BLaER1 (cell line): ENCODE measurements around the gene IBTK.

Experiments used
- H3K27ac ChIP-seq: shearing (Covaris generic); formaldehyde crosslinking; 2 replicates; pipeline ENCODE4 v1.8.1; 2022
- H3K27me3 ChIP-seq: shearing (Covaris generic); formaldehyde crosslinking; 2 replicates; pipeline ENCODE4 v1.8.1; 2022
- H3K36me3 ChIP-seq: shearing (Covaris generic); formaldehyde crosslinking; 2 replicates; pipeline ENCODE4 v1.8.1; 2022
- H3K4me1 ChIP-seq: shearing (Covaris generic); formaldehyde crosslinking; 2 replicates; pipeline ENCODE4 v1.8.1; 2022
- H3K4me2 ChIP-seq: shearing (Covaris generic); formaldehyde crosslinking; 2 replicates; pipeline ENCODE4 v1.8.1; 2022
- H3K4me3 ChIP-seq: shearing (Covaris generic); formaldehyde crosslinking; 2 replicates; pipeline ENCODE4 v1.8.1; 2022
- H3K9ac ChIP-seq: shearing (Covaris generic); formaldehyde crosslinking; 2 replicates; pipeline ENCODE4 v1.8.1; 2022
- H3K9me3 ChIP-seq: shearing (Covaris generic); formaldehyde crosslinking; 2 replicates; pipeline ENCODE4 v1.8.1; 2022
- H4K20me1 ChIP-seq: shearing (Covaris generic); formaldehyde crosslinking; 2 replicates; pipeline ENCODE4 v1.8.1; 2022
- Cebpa-rat ChIP-seq: shearing (Covaris generic); IDR thresholded peaks from 2 replicates; pipeline ENCODE4 v1.8.1; 2022

Gene IBTK

DNA sequence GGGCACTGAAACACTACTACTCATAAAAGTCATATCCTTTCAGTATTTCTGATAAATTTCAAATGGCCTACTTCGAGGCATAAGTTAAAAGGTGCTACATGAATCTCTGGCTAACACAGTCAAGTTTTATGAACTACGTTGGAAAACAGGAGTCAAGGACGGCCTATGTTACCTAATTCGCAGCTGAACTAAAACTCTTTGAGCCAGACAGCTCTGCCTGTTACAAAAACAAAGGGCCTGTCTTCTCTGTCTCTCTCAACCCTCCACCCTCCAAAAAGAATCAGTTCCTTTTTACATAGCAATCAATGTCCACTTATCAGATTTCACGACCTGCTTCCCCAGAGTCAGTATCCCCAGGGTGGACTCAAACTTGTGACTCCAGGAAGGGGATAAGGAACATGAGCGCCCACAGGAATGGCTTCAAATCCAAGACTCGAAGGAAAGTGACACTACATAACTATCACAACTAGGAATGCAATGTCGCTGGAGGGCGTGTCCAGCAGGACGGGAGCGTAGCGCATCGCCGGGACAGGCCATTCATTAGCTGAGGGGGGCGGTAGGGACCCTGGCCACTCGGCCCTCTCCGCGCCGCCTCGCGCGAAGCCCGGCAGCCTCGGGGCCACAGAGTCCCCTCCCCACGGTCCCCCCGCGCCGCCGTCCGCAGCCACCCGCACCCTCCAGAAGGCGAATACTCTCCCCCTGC lies 591 bp downstream of the IBTK start:
- Histone ChIP-seq H3K27ac (peak overlapping the region; percentile 83), H3K27me3 (no peaks in the 10 kb centered on the region), H3K9me3 (no peaks in the 10 kb centered on the region), H3K9ac (peak overlapping the region; percentile 84), H3K4me3 (peak overlapping the region; percentile 76), H3K4me1 (peaks cover 15% of the 10 kb centered on the region; the same call in 1 of the 2 replicates), H4K20me1 (no peaks in the 10 kb centered on the region), H3K36me3 (0 out of 2 replicates have a peak, but pooled peaks cover 3% of the 10 kb centered on the region), H3K4me2 (peak overlapping the region; percentile 71)
- no peak for TF ChIP-seq Cebpa-rat

DNA sequence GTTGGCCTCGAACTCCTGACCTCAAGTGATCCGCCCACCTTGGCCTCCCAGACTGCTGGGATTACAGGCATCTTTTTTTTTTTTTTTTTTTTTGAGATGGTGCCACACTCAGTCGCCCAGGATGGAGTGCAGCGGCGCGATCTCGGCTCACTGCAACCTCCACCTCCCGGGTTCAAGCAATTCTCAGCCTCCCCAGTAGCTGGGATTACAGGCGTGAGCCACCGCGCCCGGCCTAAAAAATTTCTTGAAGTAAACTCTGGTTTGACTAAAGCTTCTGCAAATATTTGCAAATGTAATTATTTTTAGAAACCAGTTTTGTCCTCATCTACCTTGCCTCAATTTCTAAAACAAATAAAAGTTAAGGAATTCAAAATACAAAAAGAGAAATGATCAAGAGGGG lies 1.2 kb downstream of the IBTK start:
- Histone ChIP-seq H3K4me3 (peak overlapping the region; percentile 76), H3K4me1 (peaks cover 15% of the 10 kb centered on the region; the same call in 1 of the 2 replicates), H3K9ac (peak overlapping the region; percentile 84; the same call in 1 of the 2 replicates), H3K27me3 (no peaks in the 10 kb centered on the region), H3K36me3 (0 out of 2 replicates have a peak, but pooled peaks cover 3% of the 10 kb centered on the region), H3K9me3 (no peaks in the 10 kb centered on the region), H4K20me1 (no peaks in the 10 kb centered on the region), H3K27ac (no peak overlapping the region), H3K4me2 (peak overlapping the region; percentile 71)
- no peak for TF ChIP-seq Cebpa-rat

DNA sequence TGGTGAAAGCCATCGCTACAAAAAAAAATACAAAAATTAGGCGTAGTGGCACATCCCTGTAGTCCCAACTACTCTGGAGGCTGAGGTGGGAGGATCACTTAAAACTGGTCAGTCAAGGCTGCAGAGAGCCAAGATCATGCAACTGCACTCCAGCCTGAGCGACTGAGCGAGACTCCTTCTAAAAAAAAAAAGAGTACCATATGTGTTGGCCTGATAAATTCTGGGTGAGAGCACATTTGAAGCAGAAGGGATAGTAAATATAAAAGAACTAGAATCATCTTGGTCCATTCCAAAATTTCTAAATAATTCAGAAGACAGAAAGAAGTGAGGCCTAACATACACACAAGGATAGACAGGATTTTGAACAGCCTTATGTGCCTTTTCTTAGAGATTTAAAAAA lies 2.2 kb downstream of the IBTK start:
- peak overlapping the region; percentile 71; the same call in 1 of the 2 replicates for H3K4me2 ChIP-seq
- H3K27ac ChIP-seq: no peak overlapping the region
- 0 out of 2 replicates have a peak, but pooled peaks cover 3% of the 10 kb centered on the region for H3K36me3 ChIP-seq
- H3K27me3 ChIP-seq: no peaks in the 10 kb centered on the region
- H3K9me3 ChIP-seq: no peaks in the 10 kb centered on the region
- TF ChIP-seq Cebpa-rat: no peak
- no peaks in the 10 kb centered on the region for H4K20me1 ChIP-seq
- peaks cover 18% of the 10 kb centered on the region; the same call in 1 of the 2 replicates for H3K4me1 ChIP-seq
- no peak overlapping the region for H3K9ac ChIP-seq
- no peak overlapping the region for H3K4me3 ChIP-seq

DNA sequence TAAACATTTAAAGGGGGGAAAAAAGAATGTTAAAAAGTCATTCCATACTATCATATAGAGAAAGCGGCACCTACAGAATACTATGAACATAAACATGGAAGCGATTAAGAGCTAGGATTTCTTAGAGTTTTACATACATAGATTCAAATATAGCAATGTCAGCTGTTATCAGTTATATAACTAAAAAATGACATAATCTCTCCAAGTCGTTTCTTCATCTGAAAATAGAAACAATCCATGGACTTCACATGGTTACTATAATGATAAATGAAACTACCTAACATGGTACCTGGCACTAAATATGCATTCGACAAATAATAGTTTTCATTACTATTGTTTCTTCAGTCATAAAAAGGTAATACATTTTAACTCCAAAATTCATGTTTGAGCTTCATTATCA lies 3.7 kb downstream of the IBTK start:
- peaks cover 23% of the 10 kb centered on the region; the same call in 1 of the 2 replicates for H3K4me1 ChIP-seq

DNA sequence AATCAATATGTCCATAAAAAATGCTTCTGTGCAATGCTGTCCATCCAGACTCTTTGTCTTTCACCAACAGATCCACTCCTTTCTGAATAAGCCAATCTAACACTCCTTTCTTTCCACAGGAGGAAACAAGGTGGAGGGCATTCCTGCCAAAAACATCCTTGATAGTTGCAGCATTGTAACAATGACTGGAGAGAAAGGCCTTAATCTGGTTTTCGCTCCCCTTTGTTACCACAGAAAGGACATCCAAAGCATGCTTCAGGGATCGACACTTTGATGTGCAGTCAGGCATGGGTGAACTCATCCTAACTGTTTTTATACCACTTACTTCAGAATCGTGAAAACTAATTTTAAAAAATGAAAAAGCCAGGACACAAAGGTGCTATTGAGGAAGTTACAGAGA lies 7.4 kb downstream of the IBTK start:
- Histone ChIP-seq H3K4me1 (peaks cover 8% of the 10 kb centered on the region; the same call in 1 of the 2 replicates), H3K9me3 (no peaks in the 10 kb centered on the region), H3K36me3 (peaks cover 12% of the 10 kb centered on the region; the same call in 1 of the 2 replicates), H3K9ac (no peak overlapping the region), H3K27ac (no peak overlapping the region), H3K4me2 (0 out of 2 replicates have a peak overlapping the region, but pooled peaks have one; percentile 7), H3K27me3 (no peaks in the 10 kb centered on the region), H4K20me1 (no peaks in the 10 kb centered on the region), H3K4me3 (no peak overlapping the region)
- TF ChIP-seq Cebpa-rat: no peak

More for the DNA sequence above, 3.7 kb downstream of the IBTK start:
- no peaks in the 10 kb centered on the region for H3K9me3 ChIP-seq
- no peak overlapping the region for H3K4me3 ChIP-seq
- 0 out of 2 replicates have a peak, but pooled peaks cover 3% of the 10 kb centered on the region for H3K36me3 ChIP-seq
- no peak overlapping the region for H3K4me2 ChIP-seq
- H3K9ac ChIP-seq: no peak overlapping the region
- TF ChIP-seq Cebpa-rat: no peak
- no peaks in the 10 kb centered on the region for H3K27me3 ChIP-seq
- H3K27ac ChIP-seq: no peak overlapping the region
- no peaks in the 10 kb centered on the region for H4K20me1 ChIP-seq

DNA sequence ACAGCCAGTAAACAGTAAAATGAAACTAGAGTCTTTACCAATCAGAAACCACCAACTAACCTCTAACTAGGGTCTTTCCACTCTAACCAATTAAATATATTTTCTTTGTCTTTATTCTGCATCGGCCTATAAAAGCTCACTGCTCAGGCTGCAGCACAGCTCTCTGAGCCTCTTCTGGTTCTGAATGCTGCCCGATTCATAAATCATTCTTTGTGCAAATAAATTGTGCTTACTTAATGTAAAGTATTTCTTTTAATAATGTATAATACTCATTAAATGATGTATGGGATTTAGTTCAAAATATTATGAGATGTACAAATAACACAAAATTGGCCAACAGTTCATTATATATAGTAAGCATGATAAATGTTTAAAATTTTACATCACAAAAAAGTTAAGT lies 7.9 kb downstream of the IBTK start:
- H3K4me3 ChIP-seq: no peak overlapping the region
- H3K27me3 ChIP-seq: no peaks in the 10 kb centered on the region
- H3K9ac ChIP-seq: no peak overlapping the region
- H3K4me2 ChIP-seq: no peak overlapping the region
- TF ChIP-seq Cebpa-rat: no peak
- no peak overlapping the region for H3K27ac ChIP-seq
- H3K36me3 ChIP-seq: peaks cover 14% of the 10 kb centered on the region; the same call in 1 of the 2 replicates
- peaks cover 8% of the 10 kb centered on the region; the same call in 1 of the 2 replicates for H3K4me1 ChIP-seq
- no peaks in the 10 kb centered on the region for H3K9me3 ChIP-seq
- no peaks in the 10 kb centered on the region for H4K20me1 ChIP-seq

DNA sequence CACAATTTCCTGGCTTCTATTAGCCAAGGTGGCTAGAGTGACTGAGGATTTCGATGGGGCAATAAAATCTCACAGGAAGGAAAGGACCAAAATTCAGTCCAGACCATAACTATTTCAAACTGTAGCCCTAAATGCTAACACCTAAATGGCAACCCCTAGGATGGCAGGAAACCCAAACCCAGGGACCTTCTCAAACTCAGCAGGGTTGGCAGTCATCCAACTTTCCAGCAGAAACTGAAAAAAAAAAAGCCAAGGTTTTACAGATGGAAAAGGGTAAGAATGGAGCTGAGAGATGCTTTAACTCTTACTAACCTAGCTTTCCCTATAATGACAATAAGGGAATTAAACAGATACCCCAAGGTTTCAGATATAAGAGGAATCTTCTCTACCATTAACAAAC lies 10.5 kb downstream of the IBTK start:
- Histone ChIP-seq H3K9ac (no peak overlapping the region), H3K27me3 (no peaks in the 10 kb centered on the region), H3K36me3 (peaks cover 11% of the 10 kb centered on the region; the same call in 1 of the 2 replicates), H3K4me1 (peaks cover 8% of the 10 kb centered on the region; the same call in 1 of the 2 replicates), H3K4me3 (no peak overlapping the region), H3K4me2 (no peak overlapping the region), H3K27ac (no peak overlapping the region), H3K9me3 (no peaks in the 10 kb centered on the region), H4K20me1 (no peaks in the 10 kb centered on the region)
- TF ChIP-seq Cebpa-rat: no peak

DNA sequence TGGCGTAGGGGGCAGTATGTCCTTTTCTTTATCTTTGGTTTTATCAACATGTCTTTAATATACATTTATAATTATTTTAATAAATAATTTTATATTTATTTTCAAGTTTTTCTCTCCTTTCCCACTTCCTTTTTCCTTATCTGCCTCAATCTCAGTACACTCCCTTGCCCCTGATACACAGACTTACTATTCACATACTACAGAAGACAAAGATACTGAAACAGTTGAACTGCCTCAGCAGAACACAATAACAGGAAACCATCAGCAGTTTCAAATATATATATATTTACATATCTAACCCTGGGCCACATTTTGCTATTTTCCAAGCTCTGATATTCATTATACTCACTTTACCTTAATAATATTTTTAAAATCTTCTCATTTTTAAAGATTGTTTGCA lies 19.8 kb downstream of the IBTK start:
- Histone ChIP-seq H3K4me1 (no peaks in the 10 kb centered on the region), H3K4me2 (0 out of 2 replicates have a peak overlapping the region, but pooled peaks have one; percentile 12), H3K27ac (peak overlapping the region; percentile 49; the same call in 1 of the 2 replicates), H4K20me1 (no peaks in the 10 kb centered on the region), H3K36me3 (peaks cover 22% of the 10 kb centered on the region; the same call in 1 of the 2 replicates), H3K27me3 (no peaks in the 10 kb centered on the region), H3K9me3 (no peaks in the 10 kb centered on the region), H3K9ac (no peak overlapping the region), H3K4me3 (no peak overlapping the region)
- no peak for TF ChIP-seq Cebpa-rat

DNA sequence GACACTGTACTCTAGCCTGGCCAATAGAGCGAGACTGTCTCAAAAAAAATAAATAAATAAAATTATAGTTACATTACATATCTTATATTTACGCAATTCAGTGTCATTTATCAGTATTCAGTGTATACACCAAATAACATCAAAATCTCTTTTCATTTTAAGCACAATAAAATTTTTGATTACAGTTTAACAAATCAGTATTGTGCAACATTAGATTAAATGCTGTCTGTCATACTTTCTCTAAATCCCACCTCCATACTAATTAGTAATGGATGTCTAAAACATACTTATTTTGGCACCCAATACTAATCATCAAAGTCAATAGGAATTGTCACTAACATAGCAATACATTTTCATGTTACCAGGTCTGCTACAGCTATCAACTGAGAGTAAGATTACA lies 27.4 kb downstream of the IBTK start:
- Histone ChIP-seq H3K4me2 (no peak overlapping the region), H3K4me1 (no peaks in the 10 kb centered on the region), H3K36me3 (peaks cover 42% of the 10 kb centered on the region; the same call in 1 of the 2 replicates), H4K20me1 (no peaks in the 10 kb centered on the region), H3K27ac (no peak overlapping the region), H3K27me3 (no peaks in the 10 kb centered on the region), H3K9me3 (no peaks in the 10 kb centered on the region), H3K9ac (no peak overlapping the region), H3K4me3 (no peak overlapping the region)
- no peak for TF ChIP-seq Cebpa-rat

DNA sequence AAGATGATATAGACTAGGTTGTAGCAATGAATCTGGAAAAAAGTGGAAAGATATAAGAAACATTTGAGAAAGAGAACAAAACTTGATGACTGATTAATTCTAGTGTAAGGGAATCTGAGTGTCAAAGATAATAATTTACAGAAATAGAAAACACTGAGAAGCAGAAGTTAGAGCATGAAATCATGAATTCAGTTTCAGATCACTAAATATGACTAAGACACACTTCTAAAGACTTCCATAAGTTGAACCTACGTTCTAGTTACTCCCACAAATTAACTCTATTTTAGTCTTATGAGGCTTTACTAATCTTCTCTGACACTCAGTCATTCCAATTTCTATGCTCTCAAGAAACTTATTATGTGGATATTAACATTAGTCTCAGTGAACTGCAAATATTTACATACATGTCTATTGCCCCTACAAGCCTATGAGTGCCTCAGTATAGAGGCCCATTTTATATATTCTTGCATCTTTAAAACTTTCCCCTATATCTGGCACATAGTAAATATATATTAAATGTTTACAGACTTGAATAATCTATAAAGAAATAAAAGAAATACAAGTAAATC lies 30.4 kb downstream of the IBTK start:
- no peak for TF ChIP-seq Cebpa-rat
- Histone ChIP-seq H3K4me2 (no peak overlapping the region), H3K9ac (no peak overlapping the region)

More for the DNA sequence above, 30.4 kb downstream of the IBTK start:
- Histone ChIP-seq H3K9me3 (no peaks in the 10 kb centered on the region), H3K4me3 (no peak overlapping the region), H3K4me1 (no peaks in the 10 kb centered on the region), H3K27ac (no peak overlapping the region), H3K36me3 (peaks cover 34% of the 10 kb centered on the region; the same call in 1 of the 2 replicates), H4K20me1 (no peaks in the 10 kb centered on the region), H3K27me3 (no peaks in the 10 kb centered on the region)
